ENCODE data around the gene ZNF595. TPM values are rescaled to one million over a fixed set of nuclear protein-coding genes. Genes with fewer than 3 reads are reported as not detected.

Gene ZNF595
- total RNA-seq, result 10.8 and 11.7 TPM in 2 replicates

GRCh38 chr4:52804-53479 lies at the start of gene ZNF595:
Gene ZNF595 (plus strand): TSS chr4:53321. CDS start chr4:53489, 168 bp downstream.

DNA sequence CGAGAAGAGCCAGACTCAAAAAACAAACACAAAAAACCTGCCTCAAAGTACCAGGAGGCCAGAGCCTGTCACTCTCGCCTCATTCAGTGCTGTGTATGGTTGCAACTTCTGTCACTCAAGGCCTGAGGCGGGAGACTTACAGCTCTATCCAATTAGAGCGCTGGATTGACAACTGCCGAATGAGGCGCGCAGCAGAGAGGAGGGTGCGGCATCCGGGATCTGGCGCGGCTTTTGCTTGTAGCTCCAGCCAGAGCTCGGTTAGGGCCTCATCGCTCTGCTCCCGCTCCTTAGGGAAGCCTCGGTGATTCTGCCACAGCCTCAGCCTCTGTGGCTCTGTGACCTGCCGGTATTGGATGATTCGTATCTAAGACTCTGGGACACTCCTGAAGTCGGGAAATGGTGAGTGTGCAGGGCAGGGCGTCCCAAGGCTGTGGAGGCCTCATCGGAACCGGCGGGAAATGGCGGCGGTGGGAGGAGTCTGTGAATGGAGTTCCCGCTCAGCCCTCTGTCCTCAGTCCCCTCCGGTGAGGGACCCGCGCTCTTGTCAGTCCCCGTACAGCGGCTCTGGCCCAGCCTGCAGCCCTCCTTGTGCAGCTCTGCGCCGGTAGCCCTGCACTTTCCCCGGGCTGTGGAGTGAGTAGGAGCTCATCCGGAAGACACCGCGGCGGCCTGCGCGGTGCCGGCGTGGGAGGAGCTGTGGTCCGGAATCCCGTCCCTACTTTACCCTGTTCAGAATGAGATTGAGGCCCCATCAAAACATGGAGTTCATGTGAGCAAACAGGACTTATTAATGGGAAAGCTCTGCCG lies 71.4 kb downstream of the ZNF595 start, which contains the start of gene ZNF718:
ZNF718 (plus strand) TSS at position 227 of the 807 bp plus-strand sequence; CDS start at position 397, 170 bp downstream.

Other genes starting within 250 kb of the ZNF595 start
- gene ZNF718, start 71.2 kb downstream of the ZNF595 start, total RNA-seq, result 5.1 and 6.1 TPM in 2 replicates